K562 (cell line): ENCODE results near the gene TSPYL4. TPM values are rescaled to one million over a fixed set of nuclear protein-coding genes. Genes with fewer than 3 reads are reported as not detected.

ENCODE experiments used
- BDP1 ChIP-seq: IDR thresholded peaks from 3 replicates; pipeline ENCODE4 v1.6.1; 2011; ENCODE audit not compliant: insufficient read length, insufficient read depth
- HINFP ChIP-seq: fragments of 450-650 bp; conservative IDR thresholded peaks from 2 replicates; pipeline ENCODE4 v1.6.1; 2016; ENCODE audit warnings: missing genetic modification characterization, low read depth, mild to moderate bottlenecking, control low read depth, missing compliant biosample characterization
- JUN ChIP-seq, 2 experiments: sonication (generic) in 1 of 2; formaldehyde crosslinking in 1 of 2; IDR thresholded peaks; 2 replicates each; pipeline versions ENCODE4 v1.6.1 to v1.8.0; 2012 to 2022; ENCODE audit warnings: borderline replicate concordance in 2 of 2, mild to moderate bottlenecking in 2 of 2, improper control_type of control experiment in 1 of 2, low read depth in 1 of 2, low read length in 1 of 2, missing genetic modification reagents in 1 of 2
- MAZ ChIP-seq, 2 experiments: fragments of 450-650 bp in 1 of 2; sonication (generic) in 1 of 2; formaldehyde crosslinking; IDR thresholded peaks in 1 of 2; conservative IDR thresholded peaks in 1 of 2; 2 replicates each; pipeline versions ENCODE4 v1.4.0 to v1.5.0; 2020; ENCODE audit warnings: mild to moderate bottlenecking in 1 of 2, missing genetic modification reagents in 1 of 2
- MCM7 ChIP-seq, 2 experiments: fragments of 450-650 bp; IDR thresholded peaks; 2 replicates each; pipeline ENCODE4 v1.6.1; 2016 to 2018
- MXD1 ChIP-seq: fragments of 250-450 bp; sonication (Bioruptor Pico); IDR thresholded peaks from 2 replicates; pipeline ENCODE4 v1.8.0; 2021; ENCODE audit warnings: borderline replicate concordance, mild to moderate bottlenecking, moderate library complexity; ENCODE audit not compliant: poor library complexity, severe bottlenecking
- NR2C2 ChIP-seq, 2 experiments: fragments of 200-800 bp in 1 of 2; sonication (Bioruptor generic) in 1 of 2; sonication (generic) in 1 of 2; formaldehyde crosslinking in 1 of 2; IDR thresholded peaks; 2 replicates each; pipeline versions ENCODE4 v1.6.1 to v1.8.0; 2016 to 2022; ENCODE audit warnings: mild to moderate bottlenecking in 1 of 2, missing compliant biosample characterization in 1 of 2, missing genetic modification characterization in 1 of 2, missing genetic modification reagents in 1 of 2
- PHB ChIP-seq: fragments of 250-450 bp; sonication (Bioruptor Pico); IDR thresholded peaks from 2 replicates; pipeline ENCODE4 v1.5.0; 2021
- PYGO2 ChIP-seq: fragments of 450-650 bp; IDR thresholded peaks from 2 replicates; pipeline ENCODE4 v1.6.1; 2016; ENCODE audit warnings: mild to moderate bottlenecking, missing genetic modification characterization, moderate library complexity, missing compliant biosample characterization
- RBBP5 ChIP-seq: fragments of 200-600 bp; sonication (generic); IDR thresholded peaks from 2 replicates; pipeline ENCODE4 v1.6.1; 2012; ENCODE audit warnings: borderline replicate concordance, mild to moderate bottlenecking, low read length, control low read depth, inconsistent platforms; ENCODE audit not compliant: insufficient read depth, poor library complexity, severe bottlenecking
- SRSF1 ChIP-seq: fragments of 200-400 bp; formaldehyde crosslinking; IDR thresholded peaks from 2 replicates; pipeline ENCODE4 v1.6.1; 2017; ENCODE audit warnings: mild to moderate bottlenecking, low read depth, low read length, moderate library complexity
- TCF7L2 ChIP-seq: fragments of 150-350 bp; IDR thresholded peaks from 2 replicates; pipeline ENCODE4 v1.6.1; 2016; ENCODE audit warnings: low read depth, mild to moderate bottlenecking, low read length, moderate library complexity
- ZNF24 ChIP-seq: fragments of 450-650 bp; IDR thresholded peaks from 2 replicates; pipeline ENCODE4 v1.6.1; 2016
- ZNF316 ChIP-seq: fragments of 450-650 bp; IDR thresholded peaks from 2 replicates; pipeline ENCODE4 v1.6.1; 2016
- ZNF408 ChIP-seq: fragments of 250-450 bp; sonication (Bioruptor Pico); IDR thresholded peaks from 2 replicates; pipeline ENCODE4 v1.4.0; 2020; ENCODE audit warnings: low read depth, mild to moderate bottlenecking, moderate library complexity
- ZNF766 ChIP-seq: fragments of 200-800 bp; sonication (Bioruptor generic); conservative IDR thresholded peaks from 2 replicates; pipeline ENCODE4 v1.6.1; 2016; ENCODE audit warnings: missing genetic modification characterization, missing compliant biosample characterization
- ZNF79 ChIP-seq: fragments of 250-450 bp; sonication (Bioruptor Pico); IDR thresholded peaks from 2 replicates; pipeline ENCODE4 v1.4.0; 2020; ENCODE audit warnings: low read depth, mild to moderate bottlenecking, moderate library complexity
- polyA plus RNA-seq, 8 experiments: library from polyadenylated mRNA; depleted of rRNA in 4 of 8; stranded (reverse) in 5 of 8; unstranded in 3 of 8; fragments of >200 nt; fragmentation: Nextera tagmentation in 2 of 8; fragmentation: Illumina TruSeq in 1 of 8; extraction: Ambion mirVana in 2 of 8; extraction: Trizol in 1 of 8; gene quantifications; 2 replicates each; pipeline versions ENCODE4 v1.2.1 to v1.2.3, GENCODE V29; 2011 to 2014; ENCODE audit warnings: inconsistent platforms in 1 of 8, missing spikeins in 1 of 8
- total RNA-seq, 7 experiments: library from RNA; depleted of rRNA in 6 of 7; stranded (reverse); fragments of >200 nt in 6 of 7; fragmentation: Illumina TruSeq in 2 of 7; extraction: Trizol in 2 of 7; gene quantifications; 2 replicates each; pipeline versions ENCODE4 v1.2.1 to v1.2.3, GENCODE V29; 2011 to 2021; ENCODE audit warnings: low replicate concordance in 1 of 7
- TF ChIP-seq, protein P1 (sequence below): sonication (generic); formaldehyde crosslinking; IDR thresholded peaks from 2 replicates; pipeline ENCODE4 v1.8.1; 2023; ENCODE audit warnings: mild to moderate bottlenecking, missing genetic modification reagents
- TF ChIP-seq, protein P2 (sequence below), 2 experiments: fragments of 450-650 bp in 1 of 2; sonication (generic) in 1 of 2; formaldehyde crosslinking; conservative IDR thresholded peaks; 2 replicates each; pipeline versions ENCODE4 v1.4.0 to v1.8.1; 2020 to 2022; ENCODE audit warnings: mild to moderate bottlenecking in 1 of 2, missing genetic modification reagents in 1 of 2
- TF ChIP-seq, protein P3 (sequence below): fragments of 250-450 bp; sonication (Bioruptor Pico); IDR thresholded peaks from 2 replicates; pipeline ENCODE4 v1.8.0; 2022; ENCODE audit warnings: moderate library complexity, mild to moderate bottlenecking, inconsistent platforms

TSPYL4 gene
- total and polyA plus RNA-seq, 9 of the 15 experiments (the other 6 are each of a cell fraction or from before 2014, with no cell fraction given) = 0.69 to 18.0 (median 9.1) TPM

DNA sequence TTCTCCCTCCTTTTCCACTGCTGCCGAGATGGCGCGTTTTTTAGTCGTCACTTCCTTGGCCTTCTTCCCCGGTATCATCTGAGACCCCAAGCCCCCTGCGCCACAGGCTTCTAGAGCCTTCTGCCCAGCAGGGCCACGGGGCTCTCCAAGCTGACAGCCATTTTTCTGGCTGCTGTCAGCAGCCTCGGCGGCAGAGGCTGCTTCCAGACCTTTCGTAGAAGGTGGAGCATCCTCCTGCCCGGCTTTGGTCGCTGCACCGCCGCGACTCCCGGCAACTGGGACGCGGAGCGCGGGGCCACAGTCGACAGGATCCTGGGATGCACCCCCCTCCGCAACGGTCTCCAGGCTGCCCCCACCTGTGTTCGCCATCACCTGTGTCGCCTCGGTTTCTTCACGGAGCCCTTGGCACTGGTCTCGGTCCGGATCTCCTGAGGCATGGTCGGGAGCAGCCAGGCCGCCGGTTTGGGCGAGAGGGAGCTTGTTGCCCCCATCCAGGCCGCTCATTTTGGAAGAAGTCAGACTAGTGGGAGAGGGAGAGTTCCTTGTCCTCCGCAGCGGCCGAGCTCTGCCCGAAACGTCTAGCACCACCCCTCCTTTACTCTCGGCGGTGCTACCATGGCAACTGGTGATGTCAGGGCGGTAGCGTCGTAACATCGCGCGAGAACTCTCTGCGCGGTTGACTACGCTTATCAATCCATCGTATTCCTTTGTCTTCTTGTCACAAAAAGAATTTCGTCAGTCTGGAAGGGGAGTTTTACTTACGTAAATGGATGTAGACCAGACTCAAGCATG is at the start of gene TSPYL4 (continued):
- TF ChIP-seq, protein P1, sequence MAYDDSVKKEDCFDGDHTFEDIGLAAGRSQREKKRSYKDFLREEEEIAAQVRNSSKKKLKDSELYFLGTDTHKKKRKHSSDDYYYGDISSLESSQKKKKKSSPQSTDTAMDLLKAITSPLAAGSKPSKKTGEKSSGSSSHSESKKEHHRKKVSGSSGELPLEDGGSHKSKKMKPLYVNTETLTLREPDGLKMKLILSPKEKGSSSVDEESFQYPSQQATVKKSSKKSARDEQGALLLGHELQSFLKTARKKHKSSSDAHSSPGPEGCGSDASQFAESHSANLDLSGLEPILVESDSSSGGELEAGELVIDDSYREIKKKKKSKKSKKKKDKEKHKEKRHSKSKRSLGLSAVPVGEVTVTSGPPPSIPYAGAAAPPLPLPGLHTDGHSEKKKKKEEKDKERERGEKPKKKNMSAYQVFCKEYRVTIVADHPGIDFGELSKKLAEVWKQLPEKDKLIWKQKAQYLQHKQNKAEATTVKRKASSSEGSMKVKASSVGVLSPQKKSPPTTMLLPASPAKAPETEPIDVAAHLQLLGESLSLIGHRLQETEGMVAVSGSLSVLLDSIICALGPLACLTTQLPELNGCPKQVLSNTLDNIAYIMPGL (CRISPR knock-in tag) = no peak
- TF ChIP-seq RBBP5 = peak; percentile 72
- TF ChIP-seq MXD1 (CRISPR knock-in tag) = no peak
- TF ChIP-seq MAZ (CRISPR knock-in tag; conservative IDR thresholded peaks at IDR 0.05 in 1 of 2, IDR thresholded peaks at IDR 0.05 in 1 of 2) = no peak
- TF ChIP-seq ZNF408 (CRISPR knock-in tag) = no peak
- TF ChIP-seq, protein P2, sequence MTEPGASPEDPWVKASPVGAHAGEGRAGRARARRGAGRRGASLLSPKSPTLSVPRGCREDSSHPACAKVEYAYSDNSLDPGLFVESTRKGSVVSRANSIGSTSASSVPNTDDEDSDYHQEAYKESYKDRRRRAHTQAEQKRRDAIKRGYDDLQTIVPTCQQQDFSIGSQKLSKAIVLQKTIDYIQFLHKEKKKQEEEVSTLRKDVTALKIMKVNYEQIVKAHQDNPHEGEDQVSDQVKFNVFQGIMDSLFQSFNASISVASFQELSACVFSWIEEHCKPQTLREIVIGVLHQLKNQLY (CRISPR knock-in tag; conservative IDR thresholded peaks at IDR 0.05) = no peak; a peak in 1 of 4 replicates
- TF ChIP-seq PHB (CRISPR knock-in tag) = no peak
- TF ChIP-seq HINFP (tag) = no peak
- no peak for TF ChIP-seq ZNF316
- no peak for TF ChIP-seq BDP1
- TF ChIP-seq PYGO2 (tag) = no peak
- no peak for TF ChIP-seq TCF7L2
- no peak for TF ChIP-seq ZNF766 (CRISPR knock-in tag)
- TF ChIP-seq, protein P3, sequence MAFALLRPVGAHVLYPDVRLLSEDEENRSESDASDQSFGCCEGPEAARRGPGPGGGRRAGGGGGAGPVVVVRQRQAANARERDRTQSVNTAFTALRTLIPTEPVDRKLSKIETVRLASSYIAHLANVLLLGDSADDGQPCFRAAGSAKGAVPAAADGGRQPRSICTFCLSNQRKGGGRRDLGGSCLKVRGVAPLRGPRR = no peak
- TF ChIP-seq MCM7 (IDR thresholded peaks at IDR 0.05) = no peak
- no peak for TF ChIP-seq NR2C2 (CRISPR knock-in tag; IDR thresholded peaks at IDR 0.05)
- TF ChIP-seq NR2C2 (tag; IDR thresholded peaks at IDR 0.05) = 0 out of 2 replicates have a peak, but pooled peaks have one; percentile 2
- TF ChIP-seq ZNF79 (CRISPR knock-in tag) = no peak
- peak; percentile 44; the same call in 1 of the 2 replicates for TF ChIP-seq JUN (IDR thresholded peaks at IDR 0.05; ENCODE audit: borderline replicate concordance, low read depth, low read length)
- TF ChIP-seq JUN (CRISPR knock-in tag; IDR thresholded peaks at IDR 0.05; ENCODE audit: borderline replicate concordance) = no peak
- no peak for TF ChIP-seq SRSF1
- TF ChIP-seq ZNF24 = no peak
